Measurements from ENCODE around the gene NFATC4.

DNA sequence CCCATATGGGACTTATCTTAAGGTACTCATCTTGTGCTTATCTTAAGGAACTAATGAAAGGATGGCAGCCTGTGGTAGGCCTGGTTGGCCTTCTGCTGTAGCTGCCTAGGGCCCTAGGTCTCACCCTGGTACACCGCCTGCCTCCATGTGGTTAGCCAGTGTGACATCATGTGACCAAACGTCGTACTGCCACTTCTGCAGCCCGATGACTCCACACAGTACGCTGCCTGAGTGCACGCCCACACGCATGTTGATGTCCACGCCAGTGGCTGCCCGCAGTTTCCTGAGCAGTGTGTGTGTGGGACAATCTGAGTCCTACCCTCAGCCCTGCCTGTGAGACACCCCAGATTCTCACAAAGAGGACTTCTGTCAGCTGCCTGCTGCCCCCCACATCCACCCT lies 38.2 kb upstream of the NFATC4 start:
- TF ChIP-seq, protein P1, sequence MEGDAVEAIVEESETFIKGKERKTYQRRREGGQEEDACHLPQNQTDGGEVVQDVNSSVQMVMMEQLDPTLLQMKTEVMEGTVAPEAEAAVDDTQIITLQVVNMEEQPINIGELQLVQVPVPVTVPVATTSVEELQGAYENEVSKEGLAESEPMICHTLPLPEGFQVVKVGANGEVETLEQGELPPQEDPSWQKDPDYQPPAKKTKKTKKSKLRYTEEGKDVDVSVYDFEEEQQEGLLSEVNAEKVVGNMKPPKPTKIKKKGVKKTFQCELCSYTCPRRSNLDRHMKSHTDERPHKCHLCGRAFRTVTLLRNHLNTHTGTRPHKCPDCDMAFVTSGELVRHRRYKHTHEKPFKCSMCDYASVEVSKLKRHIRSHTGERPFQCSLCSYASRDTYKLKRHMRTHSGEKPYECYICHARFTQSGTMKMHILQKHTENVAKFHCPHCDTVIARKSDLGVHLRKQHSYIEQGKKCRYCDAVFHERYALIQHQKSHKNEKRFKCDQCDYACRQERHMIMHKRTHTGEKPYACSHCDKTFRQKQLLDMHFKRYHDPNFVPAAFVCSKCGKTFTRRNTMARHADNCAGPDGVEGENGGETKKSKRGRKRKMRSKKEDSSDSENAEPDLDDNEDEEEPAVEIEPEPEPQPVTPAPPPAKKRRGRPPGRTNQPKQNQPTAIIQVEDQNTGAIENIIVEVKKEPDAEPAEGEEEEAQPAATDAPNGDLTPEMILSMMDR (conservative IDR thresholded peaks at IDR 0.05; ENCODE audit: low read depth, low read length) = no peak
- no peak for TF ChIP-seq POLR2A (IDR thresholded peaks at IDR 0.05; ENCODE audit: low read depth, low read length)
- TF ChIP-seq, protein P2, sequence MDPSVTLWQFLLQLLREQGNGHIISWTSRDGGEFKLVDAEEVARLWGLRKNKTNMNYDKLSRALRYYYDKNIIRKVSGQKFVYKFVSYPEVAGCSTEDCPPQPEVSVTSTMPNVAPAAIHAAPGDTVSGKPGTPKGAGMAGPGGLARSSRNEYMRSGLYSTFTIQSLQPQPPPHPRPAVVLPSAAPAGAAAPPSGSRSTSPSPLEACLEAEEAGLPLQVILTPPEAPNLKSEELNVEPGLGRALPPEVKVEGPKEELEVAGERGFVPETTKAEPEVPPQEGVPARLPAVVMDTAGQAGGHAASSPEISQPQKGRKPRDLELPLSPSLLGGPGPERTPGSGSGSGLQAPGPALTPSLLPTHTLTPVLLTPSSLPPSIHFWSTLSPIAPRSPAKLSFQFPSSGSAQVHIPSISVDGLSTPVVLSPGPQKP (IDR thresholded peaks at IDR 0.05; ENCODE audit: borderline replicate concordance, low read depth, low read length) = no peak
- TF ChIP-seq CEBPB (IDR thresholded peaks at IDR 0.05; ENCODE audit: low read depth, low read length) = no peak
- no peak for TF ChIP-seq MAZ (IDR thresholded peaks at IDR 0.05; ENCODE audit: borderline replicate concordance, low read depth, low read length)

Data from IMR-90 (cell line).